Measurements from ENCODE around the gene NCAPD3. TPM values are rescaled to one million over a fixed set of nuclear protein-coding genes. Genes with fewer than 3 reads are reported as not detected.
"Not testable (repeated sequence)": the region's sequence is repeated elsewhere in the genome, so short reads cannot be mapped to it uniquely, and the experiment has no call there.

NCAPD3 gene
- total and polyA plus RNA-seq, 2 donors from 2014 or later: 3.7 to 21.3 TPM

DNA sequence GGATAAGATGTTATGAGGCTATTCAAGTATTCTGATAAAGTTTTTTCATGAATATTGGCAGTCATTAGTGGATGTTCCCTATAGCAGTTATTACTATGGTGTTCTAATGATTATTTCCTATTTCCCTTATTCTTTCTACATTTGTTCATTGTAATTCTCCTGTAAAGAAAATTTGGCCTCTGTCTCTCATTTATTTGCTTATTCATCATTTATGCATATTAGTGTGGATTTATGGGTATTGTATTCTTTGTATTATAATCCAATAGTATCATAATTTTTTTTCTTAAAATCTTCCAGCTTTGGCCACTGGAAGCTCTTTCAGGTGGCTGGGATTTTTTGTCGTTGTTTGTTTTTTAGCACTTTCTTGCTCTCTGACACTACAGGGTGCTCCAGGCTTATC is 107.6 kb downstream of the NCAPD3 start:
- DNase-seq: no peak
- intact Hi-C loops (cut with DNase I): no loop called here
- peaks cover 0 to 7% (median 0%) of the 10 kb centered on the region in 3 donors for H3K4me1 ChIP-seq (ENCODE audit: control insufficient read depth in 2 of 3, insufficient read depth in 2 of 3, low read depth in 1 of 3, low read length in 3 of 3)
- TF ChIP-seq CTCF (IDR thresholded peaks at IDR 0.05; ENCODE audit: borderline replicate concordance, extremely low read depth, insufficient read depth): no peak
- no peaks in the 10 kb centered on the region for H3K27me3 ChIP-seq (ENCODE audit: control insufficient read depth, insufficient read depth, low read length)
- no peak for FAIRE-seq
- no peak overlapping the region for H3K4me3 ChIP-seq (ENCODE audit: low read length in 3 of 3)
- no peaks in the 10 kb centered on the region for H3K36me3 ChIP-seq (ENCODE audit: control insufficient read depth in 2 of 3, insufficient read depth in 3 of 3, low read length in 3 of 3)
- no peak overlapping the region for H3K27ac ChIP-seq (ENCODE audit: low read depth in 2 of 2, low read length in 2 of 2)
- no peaks in the 10 kb centered on the region for H3K9me3 ChIP-seq (ENCODE audit: control insufficient read depth in 2 of 3, insufficient read depth in 1 of 3, low read length in 3 of 3)
- no peak overlapping the region for H3K9ac ChIP-seq (ENCODE audit: low read length in 3 of 3)

DNA sequence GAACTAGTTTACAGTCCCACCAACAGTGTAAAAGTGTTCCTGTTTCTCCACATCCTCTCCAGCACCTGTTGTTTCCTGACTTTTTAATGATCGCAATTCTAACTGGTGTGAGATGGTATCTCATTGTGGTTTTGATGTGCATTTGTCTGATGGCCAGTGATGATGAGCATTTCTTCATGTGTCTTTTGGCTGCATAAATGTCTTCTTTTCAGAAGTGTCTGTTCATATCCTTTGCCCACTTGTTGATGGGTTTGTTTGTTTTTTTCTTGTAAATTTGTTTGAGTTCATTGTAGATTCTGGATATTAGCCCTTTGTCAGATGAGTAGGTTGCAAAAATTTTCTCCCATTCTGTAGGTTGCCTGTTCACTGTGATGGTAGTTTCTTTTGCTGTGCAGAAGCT is 110.0 kb downstream of the NCAPD3 start:
- not testable (repeated sequence) for H3K9me3 ChIP-seq (ENCODE audit: control insufficient read depth in 2 of 3, insufficient read depth in 1 of 3, low read length in 3 of 3); H3K4me3 ChIP-seq (ENCODE audit: low read length in 3 of 3)

DNA sequence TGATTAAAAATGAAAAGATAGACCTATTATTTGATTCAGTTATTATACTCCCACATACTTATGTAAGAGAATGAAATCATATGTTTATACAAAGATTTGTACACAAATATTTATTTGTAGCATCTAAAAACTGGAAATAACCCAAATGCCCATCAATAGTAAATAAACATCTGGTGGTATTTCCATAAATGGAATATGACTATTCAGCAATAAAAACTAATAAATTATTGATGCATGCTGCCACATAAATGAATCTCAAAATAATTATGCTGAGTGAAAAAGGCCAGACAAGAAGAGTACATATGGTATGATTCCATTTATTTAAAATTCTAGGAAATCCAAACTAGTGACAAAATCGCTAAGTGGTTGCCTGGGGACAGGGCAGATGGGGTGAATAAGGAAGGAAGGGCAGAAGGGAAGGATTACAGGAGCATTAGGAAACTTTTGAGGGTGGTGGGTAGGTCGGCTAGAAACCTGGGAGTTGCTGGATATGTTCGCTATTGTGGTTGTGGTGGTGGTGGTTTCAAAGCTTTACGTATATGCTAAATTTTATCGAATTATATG is 113.4 kb downstream of the NCAPD3 start:
- Histone ChIP-seq H3K9ac (ENCODE audit: low read length in 3 of 3) (no peak overlapping the region), H3K27ac (ENCODE audit: low read depth in 2 of 2, low read length in 2 of 2) (no peak overlapping the region), H3K36me3 (ENCODE audit: control insufficient read depth in 2 of 3, insufficient read depth in 3 of 3, low read length in 3 of 3) (no peaks in the 10 kb centered on the region), H3K4me1 (ENCODE audit: control insufficient read depth in 2 of 3, insufficient read depth in 2 of 3, low read depth in 1 of 3, low read length in 3 of 3) (no peaks in the 10 kb centered on the region), H3K27me3 (ENCODE audit: control insufficient read depth, insufficient read depth, low read length) (no peaks in the 10 kb centered on the region), H3K4me3 (ENCODE audit: low read length in 3 of 3) (no peak overlapping the region), H3K9me3 (ENCODE audit: control insufficient read depth in 2 of 3, insufficient read depth in 1 of 3, low read length in 3 of 3) (no peaks in the 10 kb centered on the region)
- intact Hi-C loops (cut with DNase I): no loop called here
- FAIRE-seq (no peak), DNase-seq (no peak)
- no peak for TF ChIP-seq CTCF (IDR thresholded peaks at IDR 0.05; ENCODE audit: borderline replicate concordance, extremely low read depth, insufficient read depth)

More for the DNA sequence above, 110.0 kb downstream of the NCAPD3 start:
- DNase-seq; H3K36me3 ChIP-seq (ENCODE audit: control insufficient read depth in 2 of 3, insufficient read depth in 3 of 3, low read length in 3 of 3); H3K27ac ChIP-seq (ENCODE audit: low read depth in 2 of 2, low read length in 2 of 2); H3K9ac ChIP-seq (ENCODE audit: low read length in 3 of 3); FAIRE-seq; intact Hi-C loops (cut with DNase I); H3K27me3 ChIP-seq (ENCODE audit: control insufficient read depth, insufficient read depth, low read length); H3K4me1 ChIP-seq (ENCODE audit: control insufficient read depth in 2 of 3, insufficient read depth in 2 of 3, low read depth in 1 of 3, low read length in 3 of 3): not testable (repeated sequence)

Other genes with a start within 250 kb of the NCAPD3 start
- gene JAM3, start 154.9 kb downstream of the NCAPD3 start, total RNA-seq: 19.5 TPM
- 13.3 TPM for gene JAM3, start 154.9 kb downstream of the NCAPD3 start, polyA plus RNA-seq (ENCODE audit: insufficient read depth, low read depth, low replicate concordance)
- 34.6 TPM for gene VPS26B, start 704 bp upstream of the NCAPD3 start, total RNA-seq
- 20.5 TPM for gene VPS26B, start 704 bp upstream of the NCAPD3 start, polyA plus RNA-seq (ENCODE audit: insufficient read depth, low read depth, low replicate concordance)
- gene THYN1, start 29.4 kb upstream of the NCAPD3 start, total RNA-seq: 32.2 TPM
- gene THYN1, start 29.4 kb upstream of the NCAPD3 start, polyA plus RNA-seq (ENCODE audit: insufficient read depth, low read depth, low replicate concordance): 74.0 TPM
- 28.1 TPM for gene ACAD8, start 29.6 kb upstream of the NCAPD3 start, total RNA-seq
- 42.1 TPM for gene ACAD8, start 29.6 kb upstream of the NCAPD3 start, polyA plus RNA-seq (ENCODE audit: insufficient read depth, low read depth, low replicate concordance)
- gene GLB1L3, start 52.4 kb upstream of the NCAPD3 start, total RNA-seq: 0.06 TPM
- gene GLB1L3, start 52.4 kb upstream of the NCAPD3 start, polyA plus RNA-seq (ENCODE audit: insufficient read depth, low read depth, low replicate concordance): 0.17 TPM
- 10.0 TPM for gene GLB1L2, start 108.0 kb upstream of the NCAPD3 start, total RNA-seq
- 26.1 TPM for gene GLB1L2, start 108.0 kb upstream of the NCAPD3 start, polyA plus RNA-seq (ENCODE audit: insufficient read depth, low read depth, low replicate concordance)
- gene B3GAT1, start 188.3 kb upstream of the NCAPD3 start, total RNA-seq: 3.7 TPM
- 0.82 TPM for gene B3GAT1, start 188.3 kb upstream of the NCAPD3 start, polyA plus RNA-seq (ENCODE audit: insufficient read depth, low read depth, low replicate concordance)